ENCODE data around the gene FGD4.

Gene FGD4

DNA sequence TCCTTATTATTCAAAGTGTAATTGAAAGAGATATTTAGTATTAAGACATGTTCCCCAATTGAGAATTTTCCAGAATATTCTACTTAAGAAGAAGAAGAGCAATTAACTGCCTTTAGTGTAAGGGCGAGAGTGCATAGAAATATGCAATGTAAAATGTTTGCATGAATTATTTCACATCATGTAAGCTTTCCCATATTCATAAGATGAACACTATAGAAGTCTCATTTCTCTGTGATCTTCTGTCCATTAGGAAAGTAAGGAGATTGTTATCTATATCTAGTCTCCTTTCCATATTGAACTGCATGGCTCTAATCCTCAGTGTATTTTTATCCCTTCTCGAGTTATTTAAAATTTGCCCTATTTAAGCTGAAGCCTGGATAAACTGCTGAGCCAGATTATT is 17.1 kb upstream of the FGD4 start:
- Histone ChIP-seq H3K4me3 (IDR thresholded peaks at IDR 0.05; ENCODE audit: insufficient read depth, low read depth, low read length) (no peak overlapping the region), H3K4me1 (ENCODE audit: low read depth, poor library complexity, severe bottlenecking) (no peaks in the 10 kb centered on the region), H3K27ac (no peak overlapping the region), H3K79me2 (ENCODE audit: insufficient read depth, low read depth) (no peaks in the 10 kb centered on the region), H3K27me3 (ENCODE audit: insufficient read depth, low read depth) (no peaks in the 10 kb centered on the region), H3K36me3 (ENCODE audit: insufficient read depth) (no peaks in the 10 kb centered on the region), H3K4me2 (no peak overlapping the region), H4K20me1 (ENCODE audit: insufficient read depth) (no peaks in the 10 kb centered on the region), H3K9ac (no peak overlapping the region), H2AFZ (ENCODE audit: low read depth) (no peak overlapping the region)
- TF ChIP-seq, protein P1, sequence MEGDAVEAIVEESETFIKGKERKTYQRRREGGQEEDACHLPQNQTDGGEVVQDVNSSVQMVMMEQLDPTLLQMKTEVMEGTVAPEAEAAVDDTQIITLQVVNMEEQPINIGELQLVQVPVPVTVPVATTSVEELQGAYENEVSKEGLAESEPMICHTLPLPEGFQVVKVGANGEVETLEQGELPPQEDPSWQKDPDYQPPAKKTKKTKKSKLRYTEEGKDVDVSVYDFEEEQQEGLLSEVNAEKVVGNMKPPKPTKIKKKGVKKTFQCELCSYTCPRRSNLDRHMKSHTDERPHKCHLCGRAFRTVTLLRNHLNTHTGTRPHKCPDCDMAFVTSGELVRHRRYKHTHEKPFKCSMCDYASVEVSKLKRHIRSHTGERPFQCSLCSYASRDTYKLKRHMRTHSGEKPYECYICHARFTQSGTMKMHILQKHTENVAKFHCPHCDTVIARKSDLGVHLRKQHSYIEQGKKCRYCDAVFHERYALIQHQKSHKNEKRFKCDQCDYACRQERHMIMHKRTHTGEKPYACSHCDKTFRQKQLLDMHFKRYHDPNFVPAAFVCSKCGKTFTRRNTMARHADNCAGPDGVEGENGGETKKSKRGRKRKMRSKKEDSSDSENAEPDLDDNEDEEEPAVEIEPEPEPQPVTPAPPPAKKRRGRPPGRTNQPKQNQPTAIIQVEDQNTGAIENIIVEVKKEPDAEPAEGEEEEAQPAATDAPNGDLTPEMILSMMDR (conservative IDR thresholded peaks at IDR 0.05; ENCODE audit: low read depth, low read length): no peak

DNA sequence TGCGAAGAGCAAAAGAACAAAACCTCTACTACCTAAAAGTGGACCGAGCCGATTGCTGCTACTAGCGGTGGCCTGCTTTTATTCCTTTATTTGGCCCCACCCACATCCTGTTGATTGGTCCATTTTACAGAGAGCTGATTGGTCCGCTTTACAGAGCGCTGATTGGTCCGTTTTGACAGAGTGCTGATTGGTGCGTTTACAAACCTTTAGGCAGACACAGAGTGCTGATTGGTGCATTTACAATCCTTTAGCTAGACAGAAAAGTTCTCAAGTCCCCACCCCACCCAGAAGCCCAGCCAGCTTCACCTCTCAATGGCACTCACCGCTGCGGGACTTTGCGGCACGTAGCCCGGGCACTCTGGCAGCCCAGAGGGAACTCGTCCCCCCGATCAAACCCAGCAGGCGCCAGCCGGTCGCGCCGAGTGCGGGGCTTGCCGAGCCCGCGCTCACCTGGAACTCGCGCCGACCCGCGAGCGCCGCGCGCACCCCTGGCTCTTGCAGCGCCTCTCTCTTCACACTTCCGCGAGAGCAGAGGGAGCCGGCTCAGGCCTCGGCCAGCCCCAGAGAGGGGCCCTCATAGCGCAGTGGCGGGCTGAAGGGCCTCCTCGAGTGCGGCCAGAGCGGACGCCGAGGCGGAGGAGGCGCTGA is 8.7 kb upstream of the FGD4 start:
- H3K9ac ChIP-seq: no peak overlapping the region
- TF ChIP-seq, protein P1 (conservative IDR thresholded peaks at IDR 0.05; ENCODE audit: low read depth, low read length): no peak
- no peak overlapping the region for H3K27ac ChIP-seq
- H3K79me2 ChIP-seq (ENCODE audit: insufficient read depth, low read depth): no peaks in the 10 kb centered on the region
- no peak overlapping the region for H3K4me2 ChIP-seq
- no peaks in the 10 kb centered on the region for H3K4me1 ChIP-seq (ENCODE audit: low read depth, poor library complexity, severe bottlenecking)
- no peaks in the 10 kb centered on the region for H3K36me3 ChIP-seq (ENCODE audit: insufficient read depth)
- H2AFZ ChIP-seq (ENCODE audit: low read depth): no peak overlapping the region
- H3K4me3 ChIP-seq (IDR thresholded peaks at IDR 0.05; ENCODE audit: insufficient read depth, low read depth, low read length): no peak overlapping the region
- H4K20me1 ChIP-seq (ENCODE audit: insufficient read depth): no peaks in the 10 kb centered on the region
- H3K27me3 ChIP-seq (ENCODE audit: insufficient read depth, low read depth): no peaks in the 10 kb centered on the region

DNA sequence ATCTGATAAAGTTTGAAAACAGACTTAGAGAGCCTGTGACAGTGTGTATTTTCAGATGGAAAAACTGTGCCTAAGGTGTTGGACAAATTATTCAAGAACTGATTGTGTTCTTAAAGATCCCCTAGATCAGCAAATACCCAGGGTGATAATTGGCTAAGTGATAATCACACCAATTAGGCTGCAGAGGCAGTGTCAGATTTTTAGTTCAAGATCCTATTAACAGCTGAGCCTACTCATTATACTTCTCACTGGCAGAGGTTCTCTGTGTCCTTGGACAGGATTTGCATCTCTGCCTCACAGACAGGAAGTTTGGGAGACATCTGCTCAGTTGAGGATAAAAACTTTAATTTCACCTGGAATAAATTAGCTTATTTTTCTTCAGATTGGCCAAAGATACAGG is 4.3 kb upstream of the FGD4 start:
- Histone ChIP-seq H3K27ac (no peak overlapping the region), H3K4me2 (no peak overlapping the region), H3K4me3 (IDR thresholded peaks at IDR 0.05; ENCODE audit: insufficient read depth, low read depth, low read length) (no peak overlapping the region), H3K27me3 (ENCODE audit: insufficient read depth, low read depth) (no peaks in the 10 kb centered on the region), H4K20me1 (ENCODE audit: insufficient read depth) (no peaks in the 10 kb centered on the region), H3K9ac (no peak overlapping the region), H3K36me3 (ENCODE audit: insufficient read depth) (no peaks in the 10 kb centered on the region), H3K79me2 (ENCODE audit: insufficient read depth, low read depth) (no peaks in the 10 kb centered on the region), H2AFZ (ENCODE audit: low read depth) (no peak overlapping the region), H3K4me1 (ENCODE audit: low read depth, poor library complexity, severe bottlenecking) (no peaks in the 10 kb centered on the region)
- TF ChIP-seq, protein P1 (conservative IDR thresholded peaks at IDR 0.05; ENCODE audit: low read depth, low read length): no peak

DNA sequence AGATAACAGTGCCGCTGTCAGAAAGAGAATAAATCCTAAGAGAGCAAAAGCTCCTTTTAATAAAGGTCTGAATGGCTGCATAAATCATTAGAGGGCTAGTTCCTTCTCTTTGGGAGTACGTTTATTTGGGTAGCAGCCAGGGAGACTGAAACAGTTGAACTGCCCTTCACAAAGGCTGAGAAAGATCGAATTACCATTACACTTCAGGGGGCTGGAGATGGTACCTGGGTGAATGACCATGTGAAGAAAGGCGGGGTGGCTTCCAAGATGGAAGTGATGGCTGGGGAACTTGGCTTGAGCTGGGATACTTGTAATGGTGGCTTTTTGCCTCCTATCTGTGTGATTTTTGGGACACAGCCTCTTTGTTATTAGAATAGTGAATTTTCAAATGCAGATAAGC is 1.7 kb upstream of the FGD4 start:
- H3K4me1 ChIP-seq (ENCODE audit: low read depth, poor library complexity, severe bottlenecking): peaks cover 8% of the 10 kb centered on the region
- TF ChIP-seq, protein P1 (conservative IDR thresholded peaks at IDR 0.05; ENCODE audit: low read depth, low read length): no peak
- no peak overlapping the region for H2AFZ ChIP-seq (ENCODE audit: low read depth)
- H3K4me3 ChIP-seq (IDR thresholded peaks at IDR 0.05; ENCODE audit: insufficient read depth, low read depth, low read length): no peak overlapping the region
- no peak overlapping the region for H3K27ac ChIP-seq
- no peaks in the 10 kb centered on the region for H3K27me3 ChIP-seq (ENCODE audit: insufficient read depth, low read depth)
- H3K79me2 ChIP-seq (ENCODE audit: insufficient read depth, low read depth): no peaks in the 10 kb centered on the region
- no peak overlapping the region for H3K4me2 ChIP-seq
- no peaks in the 10 kb centered on the region for H4K20me1 ChIP-seq (ENCODE audit: insufficient read depth)
- H3K36me3 ChIP-seq (ENCODE audit: insufficient read depth): no peaks in the 10 kb centered on the region
- H3K9ac ChIP-seq: no peak overlapping the region
